GM19438 (cell line): ENCODE results near the gene MAP4K3.
"Not testable (repeated sequence)": the region's sequence is repeated elsewhere in the genome, so short reads cannot be mapped to it uniquely, and the experiment has no call there.

Experiments used
- ATAC-seq: cut with Tn5 transposase; IDR thresholded peaks from one replicate; pipeline ENCODE4 v1.9.1; 2021; ENCODE audit warnings: low read depth; ENCODE audit not compliant: unreplicated experiment

MAP4K3 gene

GRCh38 chr2:39252888-39253518 lies 184.1 kb downstream of the MAP4K3 start:
- ATAC-seq: no peak

DNA sequence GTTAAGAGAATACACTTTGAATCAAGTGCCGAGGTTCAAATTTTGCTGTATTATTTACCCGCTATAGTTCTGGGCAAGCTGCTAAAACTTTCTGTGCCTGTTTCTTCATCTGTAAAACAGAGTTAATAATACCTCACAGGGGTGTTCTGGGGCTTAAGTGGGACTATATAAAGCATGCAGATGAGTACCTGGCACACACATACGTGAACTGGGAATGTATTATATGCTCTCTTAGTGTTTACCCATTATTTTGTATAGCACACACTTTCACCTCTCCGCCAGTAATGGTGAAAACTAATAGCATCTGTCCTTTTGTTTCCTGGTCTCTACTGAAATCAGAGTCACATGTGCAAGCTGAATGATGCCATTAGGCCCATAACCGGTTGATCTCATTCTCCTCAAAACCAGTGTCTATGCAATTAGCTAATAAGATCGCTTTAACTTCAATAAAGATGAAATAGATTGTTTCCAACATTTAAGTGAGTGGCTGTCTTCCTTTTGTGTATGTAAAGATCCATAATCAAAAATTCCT lies 189.5 kb downstream of the MAP4K3 start:
- no peak for ATAC-seq

DNA sequence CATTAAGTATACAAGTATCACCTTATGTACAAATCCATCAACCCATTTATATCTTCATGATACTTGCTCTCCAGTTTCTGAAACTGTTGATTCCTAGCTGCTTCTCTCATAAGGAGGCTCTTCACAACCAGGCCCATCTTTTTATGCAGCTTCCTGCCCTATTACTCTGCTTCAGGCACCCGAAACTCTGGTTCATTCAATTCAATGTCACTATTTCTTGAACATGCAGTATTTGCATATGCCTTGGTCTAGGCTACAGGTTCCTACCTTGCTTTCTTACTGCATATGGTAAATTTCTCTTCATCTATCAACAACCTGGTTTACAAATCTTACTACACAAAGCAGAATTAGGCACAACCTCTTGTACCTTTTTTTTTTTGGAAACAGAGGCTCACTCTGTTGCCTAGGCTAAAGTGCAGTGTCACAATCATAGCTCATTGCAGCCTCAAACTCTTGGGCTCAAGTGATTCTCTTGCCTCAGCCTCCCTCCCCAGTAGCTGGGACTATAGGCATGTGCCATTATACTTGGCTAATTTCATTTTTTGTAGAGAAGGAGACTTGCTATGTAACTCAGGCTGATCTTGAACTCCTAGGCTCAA lies 190.6 kb downstream of the MAP4K3 start:
- no peak for ATAC-seq

DNA sequence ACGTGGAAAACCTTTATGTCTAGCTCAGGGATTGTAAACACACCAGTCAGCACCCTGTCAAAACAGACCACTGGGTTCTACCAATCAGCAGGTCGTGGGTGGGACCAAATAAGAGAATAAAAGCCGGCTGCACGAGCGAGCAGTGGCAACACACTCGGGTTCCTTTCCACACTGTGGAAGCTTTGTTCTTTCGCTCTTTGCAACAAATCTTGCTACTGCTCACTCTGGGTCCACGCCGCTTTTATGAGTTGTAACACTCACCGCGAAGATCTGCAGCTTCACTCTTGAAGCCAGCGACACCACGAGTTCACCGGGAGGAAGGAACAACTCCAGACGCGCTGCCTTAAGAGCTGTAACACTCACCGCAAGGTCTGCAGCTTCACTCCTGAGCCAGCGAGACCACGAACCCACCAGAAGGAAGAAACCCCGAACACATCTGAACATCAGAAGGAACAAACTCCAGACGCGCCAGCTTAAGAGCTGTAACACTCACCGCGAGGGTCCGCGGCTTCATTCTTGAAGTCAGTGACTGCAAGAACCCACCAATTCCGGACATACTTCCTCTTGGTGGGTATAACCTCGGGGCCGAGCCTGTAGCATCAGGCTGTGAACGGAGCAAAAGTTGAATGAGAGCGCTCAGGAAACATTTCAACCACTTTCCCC lies 192.0 kb downstream of the MAP4K3 start:
- not testable (repeated sequence) for ATAC-seq

- ATAC-seq: not testable (repeated sequence)
Observed at GRCh38 chr2:39244241-39244862, 192.7 kb downstream of the MAP4K3 start.

DNA sequence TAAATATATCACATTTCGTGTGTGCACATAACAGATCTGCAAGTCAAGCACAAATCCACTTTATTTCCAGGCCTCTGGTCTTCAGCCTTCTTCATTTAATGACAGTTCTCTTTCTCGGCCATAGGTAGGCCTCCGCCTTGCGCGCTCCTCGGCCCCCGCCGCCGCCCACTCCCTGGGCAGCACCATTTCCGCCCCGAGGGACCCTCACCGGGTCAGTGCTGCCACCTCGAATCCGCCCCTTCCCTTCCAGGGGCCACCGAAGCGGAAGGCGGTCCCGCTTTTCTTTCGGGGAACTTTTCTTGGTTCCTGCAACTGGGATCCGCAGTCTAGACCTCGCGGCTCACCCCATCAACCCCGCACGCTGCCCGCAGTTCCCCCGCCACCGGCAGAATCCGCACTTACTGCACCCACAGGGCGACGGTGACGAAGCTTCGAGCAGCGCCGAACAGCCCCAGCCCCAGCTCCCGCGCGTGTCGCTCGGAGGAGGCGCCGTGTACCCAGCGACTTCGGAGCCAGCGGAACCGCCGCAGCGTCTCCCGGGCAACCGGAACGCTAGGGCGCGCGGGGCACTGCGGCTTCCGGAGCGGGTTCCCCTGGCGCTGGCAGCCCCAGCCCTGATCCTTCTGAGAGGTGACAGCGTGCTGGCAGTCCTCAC lies 193.5 kb downstream of the MAP4K3 start, which contains the start of gene CDKL4:
Gene CDKL4 (minus strand): TSS at position 502 of the 655 bp plus-strand sequence.
- no peak for ATAC-seq

GRCh38 chr2:39241588-39241987 lies 195.5 kb downstream of the MAP4K3 start:
- no peak for ATAC-seq

GRCh38 chr2:39240758-39241157 lies 196.3 kb downstream of the MAP4K3 start:
- no peak for ATAC-seq

DNA sequence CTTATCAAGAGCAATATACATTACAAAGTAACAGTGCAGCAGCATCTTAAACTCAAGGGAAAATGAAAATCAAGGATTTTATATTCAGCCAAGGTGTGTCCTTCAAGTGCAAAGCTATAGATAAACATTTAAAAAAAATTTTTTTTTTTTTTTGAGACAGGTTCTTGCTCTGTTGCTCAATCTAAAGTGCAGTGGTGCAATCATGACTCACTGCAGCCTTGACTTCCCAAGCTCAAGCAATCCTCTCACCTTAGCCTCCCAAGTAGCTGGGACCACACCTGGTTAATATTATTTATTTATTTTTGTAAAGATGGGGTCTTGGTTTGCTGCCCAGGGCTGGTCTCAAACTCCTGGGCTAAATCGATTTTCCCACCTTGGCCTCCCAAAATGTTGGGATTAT lies 202.3 kb downstream of the MAP4K3 start:
- no peak for ATAC-seq

GRCh38 chr2:39232141-39232540 lies 204.9 kb downstream of the MAP4K3 start:
- ATAC-seq: no peak

DNA sequence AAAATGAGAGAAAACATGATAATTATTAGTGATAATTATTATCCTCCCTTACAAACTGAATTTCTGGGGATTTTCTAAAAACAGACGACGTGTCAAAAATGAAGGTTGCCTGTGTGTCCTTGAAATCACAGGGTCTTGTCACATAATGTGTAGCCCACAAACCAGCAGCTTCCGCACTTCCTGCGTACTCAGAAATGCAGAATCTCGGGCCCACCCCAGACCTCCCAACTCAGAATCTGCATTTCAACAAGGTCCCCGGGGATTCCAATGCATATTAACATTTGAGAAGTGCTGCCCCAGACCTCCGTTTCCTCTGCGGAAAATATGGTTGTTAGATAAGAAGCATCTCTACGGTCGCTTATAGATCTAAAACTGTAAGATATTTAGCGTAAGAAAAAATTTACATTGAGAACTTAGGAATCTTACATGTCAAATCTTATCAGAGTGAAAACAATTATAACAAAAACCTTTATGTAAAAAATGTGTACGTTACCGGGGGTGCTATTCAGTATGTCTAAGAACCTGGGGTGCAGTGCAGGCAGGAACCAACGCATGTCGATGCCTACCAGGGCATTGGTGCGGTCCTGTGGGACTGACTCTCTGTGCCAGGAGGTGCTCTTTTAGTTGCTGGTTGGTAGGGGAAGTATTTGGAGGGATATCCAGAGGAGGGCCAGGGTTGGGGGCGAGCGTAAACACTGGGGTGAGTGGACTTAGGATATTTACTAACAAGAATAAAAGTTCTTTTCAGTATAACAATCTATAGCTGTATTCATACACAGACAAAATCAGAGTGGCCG lies 208.5 kb downstream of the MAP4K3 start:
- ATAC-seq: peak; percentile 14

GRCh38 chr2:39227628-39228412 lies 209.3 kb downstream of the MAP4K3 start:
- peak; percentile 75 for ATAC-seq

DNA sequence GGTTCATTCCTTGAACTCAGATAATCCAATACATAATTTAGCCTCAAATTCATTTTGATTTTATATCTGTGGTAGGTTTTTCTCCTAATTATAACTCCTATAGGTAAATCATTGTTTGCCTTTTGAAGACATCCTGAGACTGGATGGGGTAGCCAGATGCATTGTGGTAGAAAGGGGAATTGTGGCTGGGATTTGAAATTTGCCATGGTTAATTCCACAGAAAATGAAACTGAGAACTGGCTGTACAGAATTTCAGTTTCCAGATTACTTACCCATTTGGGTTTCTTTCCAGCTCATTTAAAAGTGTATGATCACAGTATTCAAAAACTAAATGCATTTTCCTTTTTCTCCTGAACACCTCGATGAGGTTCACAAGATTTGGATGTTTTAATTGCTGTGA lies 211.5 kb downstream of the MAP4K3 start:
- no peak for ATAC-seq

- no peak for ATAC-seq
Observed at GRCh38 chr2:39223909-39224308, 213.2 kb downstream of the MAP4K3 start.

DNA sequence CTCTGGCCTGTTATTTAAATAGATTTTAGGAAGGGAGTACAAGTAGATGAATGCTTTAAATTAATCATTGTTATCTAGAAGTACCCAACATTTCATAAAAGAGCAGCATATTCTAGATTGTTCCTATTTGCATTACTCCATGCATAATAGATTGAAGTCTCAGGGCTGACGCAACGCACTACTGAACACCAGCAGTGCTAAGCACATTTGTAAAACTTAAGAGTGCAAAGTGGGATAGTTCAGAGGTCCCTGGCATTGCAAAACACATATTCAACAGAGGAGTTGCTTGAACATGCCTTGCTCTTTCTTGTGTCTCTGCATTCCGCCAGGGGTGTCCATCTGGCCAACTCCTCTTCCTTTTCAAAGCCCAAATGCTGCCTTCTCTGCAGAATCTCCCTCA lies 215.6 kb downstream of the MAP4K3 start:
- no peak for ATAC-seq

DNA sequence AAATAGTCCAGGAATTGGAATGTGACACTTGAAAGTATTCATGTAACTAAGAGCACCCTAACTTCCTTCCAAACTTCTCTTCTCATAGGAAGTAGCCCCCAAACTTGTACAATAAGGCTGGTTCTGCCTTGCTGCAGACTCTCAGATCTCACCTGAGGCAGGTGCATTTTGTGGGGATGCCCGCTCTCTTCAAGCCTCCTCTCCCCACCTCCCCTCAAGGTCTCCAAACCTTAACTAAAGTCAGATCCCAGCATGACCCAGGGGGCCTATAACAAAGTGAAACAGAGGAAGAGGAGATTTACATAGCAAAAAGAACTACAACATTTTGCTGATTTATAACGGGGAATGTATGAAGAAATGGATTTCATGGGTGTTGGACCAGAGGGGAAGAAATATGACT lies 216.9 kb downstream of the MAP4K3 start:
- ATAC-seq: no peak

GRCh38 chr2:39218391-39218790 lies 218.7 kb downstream of the MAP4K3 start:
- ATAC-seq: no peak

GRCh38 chr2:39217192-39217550 lies 219.9 kb downstream of the MAP4K3 start:
- no peak for ATAC-seq
